ENCODE results near the gene ANO2.
"Not testable (repeated sequence)": the region's sequence is repeated elsewhere in the genome, so short reads cannot be mapped to it uniquely, and the experiment has no call there.

Gene ANO2

DNA sequence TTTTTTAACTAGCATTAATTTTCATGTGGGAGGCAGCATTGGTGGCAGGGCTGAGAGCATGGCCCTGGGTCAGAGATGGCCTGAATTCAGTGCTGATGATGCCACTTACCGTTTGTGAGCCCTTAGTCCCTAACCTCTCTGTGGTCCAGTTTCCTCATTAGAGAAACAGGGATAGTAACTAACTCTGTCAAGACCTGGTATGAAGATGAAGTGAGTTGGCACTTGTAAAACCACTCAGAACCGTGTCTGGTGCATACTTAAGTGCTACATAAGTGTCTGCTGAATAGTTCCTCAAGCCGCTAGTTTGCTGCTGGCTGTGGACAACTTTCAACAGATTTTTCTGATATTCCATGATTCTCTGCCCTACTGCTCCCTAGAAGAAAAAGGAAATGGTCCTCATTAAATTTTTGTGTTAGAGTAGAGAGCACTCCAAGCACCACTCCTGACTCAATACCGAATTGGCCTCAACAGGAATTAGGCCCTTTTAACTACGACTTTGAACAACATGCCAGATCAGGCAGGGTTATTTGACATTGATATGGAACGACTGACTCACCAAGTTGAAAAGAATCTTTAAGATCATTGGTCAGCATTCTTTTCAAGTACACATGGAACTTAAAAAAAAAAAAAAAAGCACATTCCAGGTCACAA, 250.2 kb downstream of the ANO2 start:
- Histone ChIP-seq H3K27me3 (ENCODE audit: control insufficient read depth, insufficient read depth, low read length) (no peaks in the 10 kb centered on the region), H3K9me3 (ENCODE audit: control insufficient read depth, insufficient read depth, low read depth, low read length) (peaks cover 10% of the 10 kb centered on the region), H3K4me3 (ENCODE audit: low read depth, low read length) (no peak overlapping the region), H3K36me3 (ENCODE audit: control insufficient read depth, insufficient read depth, low read length) (no peaks in the 10 kb centered on the region), H3K4me1 (ENCODE audit: control insufficient read depth, insufficient read depth, low read length) (no peaks in the 10 kb centered on the region), H3K27ac (ENCODE audit: low read depth, low read length) (no peak overlapping the region), H3K9ac (ENCODE audit: low read length) (no peak overlapping the region)

DNA sequence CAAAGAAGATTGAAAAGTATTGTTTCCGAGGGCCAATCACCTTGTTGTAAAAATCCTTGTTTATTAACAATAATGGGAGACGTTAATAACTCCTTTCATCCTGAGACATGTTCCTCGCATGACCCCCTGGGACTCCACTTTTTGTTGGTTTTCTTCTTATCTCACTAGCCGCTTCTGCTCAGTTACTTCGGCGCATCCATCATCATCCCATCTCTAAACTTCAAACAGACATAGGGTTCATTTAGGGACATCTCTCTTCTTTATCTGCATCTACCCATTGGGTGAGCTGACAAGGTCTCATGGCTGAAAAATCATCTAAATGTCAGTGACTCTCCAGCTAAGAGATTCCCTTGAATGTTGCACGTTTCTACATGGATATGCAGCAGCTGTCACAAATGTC, 252.2 kb downstream of the ANO2 start:
- H3K27ac ChIP-seq (ENCODE audit: low read depth, low read length): no peak overlapping the region
- H3K36me3 ChIP-seq (ENCODE audit: control insufficient read depth, insufficient read depth, low read length): no peaks in the 10 kb centered on the region
- no peaks in the 10 kb centered on the region for H3K4me1 ChIP-seq (ENCODE audit: control insufficient read depth, insufficient read depth, low read length)
- H3K27me3 ChIP-seq (ENCODE audit: control insufficient read depth, insufficient read depth, low read length): no peaks in the 10 kb centered on the region
- no peak overlapping the region for H3K9ac ChIP-seq (ENCODE audit: low read length)
- H3K4me3 ChIP-seq (ENCODE audit: low read depth, low read length): no peak overlapping the region
- H3K9me3 ChIP-seq (ENCODE audit: control insufficient read depth, insufficient read depth, low read depth, low read length): peaks cover 8% of the 10 kb centered on the region

DNA sequence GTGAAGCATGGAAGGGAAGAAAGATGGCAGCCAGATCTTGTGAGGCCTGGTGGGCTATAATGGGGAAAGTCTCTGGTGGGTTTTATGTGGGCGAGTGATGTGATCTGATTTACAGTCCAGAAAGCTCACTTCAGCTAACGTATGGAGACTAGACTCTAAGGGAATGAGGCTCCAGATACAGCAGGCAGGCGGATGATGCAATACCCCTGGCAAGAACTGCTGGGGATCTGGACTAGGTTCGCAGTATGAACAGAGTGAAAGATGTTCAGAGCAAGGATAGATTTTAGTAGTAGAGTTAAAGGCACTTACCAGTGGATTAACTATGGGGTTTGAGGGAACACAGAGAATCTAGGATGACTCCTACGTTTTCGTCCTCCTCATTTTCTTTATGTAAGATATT, 253.1 kb downstream of the ANO2 start:
- no peaks in the 10 kb centered on the region for H3K27me3 ChIP-seq (ENCODE audit: control insufficient read depth, insufficient read depth, low read length)

DNA sequence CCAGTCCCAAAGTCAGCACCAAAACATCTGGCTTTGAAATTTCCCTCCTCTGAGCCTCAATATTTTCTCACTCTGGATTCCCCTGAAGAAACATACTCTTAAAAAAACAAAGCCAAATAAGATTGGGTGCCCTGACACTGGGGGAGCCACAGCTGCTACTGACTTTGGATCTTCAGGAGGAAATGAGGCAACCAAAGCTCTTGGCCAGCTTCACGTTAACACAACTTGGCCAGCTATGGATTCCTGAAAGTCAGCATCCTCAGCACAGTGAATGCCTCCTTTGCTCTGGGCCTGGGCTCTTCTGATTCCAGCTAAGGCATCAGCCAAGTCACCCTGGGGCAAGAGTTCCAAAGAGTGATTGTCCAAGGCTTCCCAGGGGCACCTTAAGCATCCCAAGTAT, 254.8 kb downstream of the ANO2 start:
- no peak overlapping the region for H3K4me3 ChIP-seq (ENCODE audit: low read depth, low read length)
- H3K9ac ChIP-seq (ENCODE audit: low read length): no peak overlapping the region
- H3K27ac ChIP-seq (ENCODE audit: low read depth, low read length): no peak overlapping the region
- H3K4me1 ChIP-seq (ENCODE audit: control insufficient read depth, insufficient read depth, low read length): no peaks in the 10 kb centered on the region
- H3K36me3 ChIP-seq (ENCODE audit: control insufficient read depth, insufficient read depth, low read length): no peaks in the 10 kb centered on the region
- H3K9me3 ChIP-seq (ENCODE audit: control insufficient read depth, insufficient read depth, low read depth, low read length): peaks cover 3% of the 10 kb centered on the region; the same call in 1 of the 2 replicates
- no peaks in the 10 kb centered on the region for H3K27me3 ChIP-seq (ENCODE audit: control insufficient read depth, insufficient read depth, low read length)

More for the DNA sequence above, 253.1 kb downstream of the ANO2 start:
- Histone ChIP-seq H3K4me3 (ENCODE audit: low read depth, low read length) (no peak overlapping the region), H3K27ac (ENCODE audit: low read depth, low read length) (no peak overlapping the region), H3K9ac (ENCODE audit: low read length) (no peak overlapping the region), H3K4me1 (ENCODE audit: control insufficient read depth, insufficient read depth, low read length) (no peaks in the 10 kb centered on the region), H3K9me3 (ENCODE audit: control insufficient read depth, insufficient read depth, low read depth, low read length) (peaks cover 3% of the 10 kb centered on the region; the same call in 1 of the 2 replicates), H3K36me3 (ENCODE audit: control insufficient read depth, insufficient read depth, low read length) (no peaks in the 10 kb centered on the region)

DNA sequence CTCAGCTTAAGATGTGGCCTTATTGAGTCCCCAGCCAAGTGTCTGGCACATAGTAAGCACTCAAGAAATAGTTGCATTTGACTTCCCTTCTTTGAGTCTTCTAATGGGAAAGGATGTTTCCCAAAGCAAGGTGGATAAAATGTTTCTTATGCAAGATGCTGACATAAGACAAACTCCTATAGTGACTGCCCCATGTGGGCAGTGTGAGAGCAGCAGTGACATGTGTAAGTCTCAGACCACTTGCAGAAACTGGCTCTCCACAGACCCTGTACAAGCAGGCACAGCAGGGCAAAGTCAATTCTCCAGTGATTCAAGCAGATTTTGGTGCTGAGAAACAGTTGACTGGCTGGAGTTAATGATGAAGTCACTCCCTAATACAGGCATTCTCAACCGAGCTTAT, 255.3 kb downstream of the ANO2 start:
- no peak overlapping the region for H3K9ac ChIP-seq (ENCODE audit: low read length)
- H3K4me1 ChIP-seq (ENCODE audit: control insufficient read depth, insufficient read depth, low read length): no peaks in the 10 kb centered on the region
- H3K36me3 ChIP-seq (ENCODE audit: control insufficient read depth, insufficient read depth, low read length): no peaks in the 10 kb centered on the region
- no peaks in the 10 kb centered on the region for H3K27me3 ChIP-seq (ENCODE audit: control insufficient read depth, insufficient read depth, low read length)
- no peak overlapping the region for H3K4me3 ChIP-seq (ENCODE audit: low read depth, low read length)
- peaks cover 3% of the 10 kb centered on the region; the same call in 1 of the 2 replicates for H3K9me3 ChIP-seq (ENCODE audit: control insufficient read depth, insufficient read depth, low read depth, low read length)
- no peak overlapping the region for H3K27ac ChIP-seq (ENCODE audit: low read depth, low read length)

DNA sequence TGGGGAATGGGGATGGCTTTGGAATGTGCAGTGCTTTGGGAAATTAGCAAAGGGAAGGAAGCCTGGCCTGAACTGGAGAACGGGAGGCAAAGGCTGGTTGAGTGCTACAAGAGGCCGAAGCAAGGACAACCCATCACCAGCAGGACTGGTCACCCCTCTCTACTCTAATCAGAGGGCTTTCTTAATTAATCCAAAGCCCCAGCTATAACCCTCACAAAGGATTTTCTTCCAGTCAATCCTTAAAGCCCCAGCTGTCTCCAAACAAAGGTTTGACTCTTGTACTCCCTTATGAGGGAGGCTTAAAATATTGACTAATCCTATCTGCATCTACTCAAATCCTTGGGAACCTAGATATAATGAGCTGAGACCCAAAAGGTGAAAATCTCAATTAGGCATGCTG, 256.8 kb downstream of the ANO2 start:
- no peak overlapping the region for H3K27ac ChIP-seq (ENCODE audit: low read depth, low read length)
- H3K9me3 ChIP-seq (ENCODE audit: control insufficient read depth, insufficient read depth, low read depth, low read length): no peaks in the 10 kb centered on the region
- no peaks in the 10 kb centered on the region for H3K4me1 ChIP-seq (ENCODE audit: control insufficient read depth, insufficient read depth, low read length)
- H3K9ac ChIP-seq (ENCODE audit: low read length): no peak overlapping the region
- H3K4me3 ChIP-seq (ENCODE audit: low read depth, low read length): no peak overlapping the region
- H3K27me3 ChIP-seq (ENCODE audit: control insufficient read depth, insufficient read depth, low read length): peaks cover 6% of the 10 kb centered on the region; the same call in 1 of the 2 replicates
- H3K36me3 ChIP-seq (ENCODE audit: control insufficient read depth, insufficient read depth, low read length): no peaks in the 10 kb centered on the region

DNA sequence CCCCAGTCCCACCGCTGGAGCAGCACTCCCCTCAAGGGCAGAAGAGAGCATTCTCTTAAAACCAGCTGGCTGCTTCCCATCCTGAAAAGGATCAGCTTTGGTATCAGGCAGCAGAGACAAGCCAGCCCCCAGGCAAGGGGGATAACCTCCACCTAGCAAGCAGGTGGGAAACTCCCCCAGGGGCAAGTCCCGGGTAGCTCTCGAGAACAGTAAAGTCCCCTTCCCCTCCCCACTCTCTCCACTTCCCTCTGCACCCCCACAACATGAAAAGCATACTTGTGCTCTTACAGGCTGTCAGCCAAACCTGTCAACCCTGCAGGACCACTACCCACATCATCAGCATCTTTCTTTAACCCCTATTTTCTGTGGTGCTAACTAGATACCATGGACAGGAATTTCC, 259.1 kb downstream of the ANO2 start:
- no peaks in the 10 kb centered on the region for H3K4me1 ChIP-seq (ENCODE audit: control insufficient read depth, insufficient read depth, low read length)
- H3K4me3 ChIP-seq (ENCODE audit: low read depth, low read length): no peak overlapping the region
- no peak overlapping the region for H3K27ac ChIP-seq (ENCODE audit: low read depth, low read length)
- no peaks in the 10 kb centered on the region for H3K36me3 ChIP-seq (ENCODE audit: control insufficient read depth, insufficient read depth, low read length)
- no peaks in the 10 kb centered on the region for H3K9me3 ChIP-seq (ENCODE audit: control insufficient read depth, insufficient read depth, low read depth, low read length)
- H3K9ac ChIP-seq (ENCODE audit: low read length): no peak overlapping the region
- H3K27me3 ChIP-seq (ENCODE audit: control insufficient read depth, insufficient read depth, low read length): peaks cover 14% of the 10 kb centered on the region; the same call in 1 of the 2 replicates

DNA sequence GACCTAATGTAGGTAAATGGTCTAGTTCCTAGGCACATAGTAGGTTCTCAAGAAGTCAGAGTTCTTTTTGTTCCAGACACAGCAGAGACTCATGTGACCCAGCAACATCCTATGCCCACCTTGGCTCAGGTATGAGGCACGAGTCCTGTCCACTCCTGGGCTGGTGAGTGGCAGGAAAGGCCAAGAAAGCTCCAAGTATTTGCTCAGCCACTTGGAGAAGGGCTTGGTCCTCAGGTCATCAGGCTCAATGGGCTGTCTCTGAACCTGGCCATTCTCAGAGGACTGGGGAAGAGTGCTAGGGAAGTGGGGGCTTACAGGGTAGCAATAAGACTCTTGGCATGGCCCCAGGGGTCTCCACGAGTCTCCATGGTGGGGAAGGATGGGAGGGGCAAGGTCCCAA, 260.1 kb downstream of the ANO2 start:
- H3K4me3 ChIP-seq (ENCODE audit: low read depth, low read length): no peak overlapping the region
- H3K36me3 ChIP-seq (ENCODE audit: control insufficient read depth, insufficient read depth, low read length): no peaks in the 10 kb centered on the region
- H3K27me3 ChIP-seq (ENCODE audit: control insufficient read depth, insufficient read depth, low read length): peaks cover 14% of the 10 kb centered on the region; the same call in 1 of the 2 replicates
- H3K9me3 ChIP-seq (ENCODE audit: control insufficient read depth, insufficient read depth, low read depth, low read length): no peaks in the 10 kb centered on the region
- no peak overlapping the region for H3K27ac ChIP-seq (ENCODE audit: low read depth, low read length)
- H3K4me1 ChIP-seq (ENCODE audit: control insufficient read depth, insufficient read depth, low read length): no peaks in the 10 kb centered on the region
- no peak overlapping the region for H3K9ac ChIP-seq (ENCODE audit: low read length)

DNA sequence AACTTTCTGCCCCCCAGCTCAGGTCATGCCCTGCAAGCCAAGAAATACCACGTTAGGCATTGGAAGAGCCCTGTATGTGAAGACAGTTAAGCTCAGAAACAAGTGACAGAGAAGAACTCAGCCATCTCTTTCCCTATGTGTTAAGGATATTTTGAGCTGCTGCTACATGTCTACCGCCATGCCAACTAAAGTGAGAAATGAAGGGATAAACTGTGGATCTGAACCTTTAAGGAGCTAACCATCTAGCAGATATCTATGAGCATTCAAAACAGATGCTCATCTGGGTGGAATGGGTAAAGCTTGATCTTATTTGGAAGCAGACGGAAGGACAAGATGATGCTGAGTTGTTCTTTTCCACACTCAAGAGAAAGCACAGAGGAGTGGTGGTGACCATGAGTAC, 262.5 kb downstream of the ANO2 start:
- Histone ChIP-seq H3K27ac (ENCODE audit: low read depth, low read length) (no peak overlapping the region), H3K27me3 (ENCODE audit: control insufficient read depth, insufficient read depth, low read length) (peaks cover 14% of the 10 kb centered on the region; the same call in 1 of the 2 replicates), H3K4me1 (ENCODE audit: control insufficient read depth, insufficient read depth, low read length) (no peaks in the 10 kb centered on the region), H3K9ac (ENCODE audit: low read length) (no peak overlapping the region), H3K9me3 (ENCODE audit: control insufficient read depth, insufficient read depth, low read depth, low read length) (no peaks in the 10 kb centered on the region), H3K36me3 (ENCODE audit: control insufficient read depth, insufficient read depth, low read length) (no peaks in the 10 kb centered on the region), H3K4me3 (ENCODE audit: low read depth, low read length) (no peak overlapping the region)

DNA sequence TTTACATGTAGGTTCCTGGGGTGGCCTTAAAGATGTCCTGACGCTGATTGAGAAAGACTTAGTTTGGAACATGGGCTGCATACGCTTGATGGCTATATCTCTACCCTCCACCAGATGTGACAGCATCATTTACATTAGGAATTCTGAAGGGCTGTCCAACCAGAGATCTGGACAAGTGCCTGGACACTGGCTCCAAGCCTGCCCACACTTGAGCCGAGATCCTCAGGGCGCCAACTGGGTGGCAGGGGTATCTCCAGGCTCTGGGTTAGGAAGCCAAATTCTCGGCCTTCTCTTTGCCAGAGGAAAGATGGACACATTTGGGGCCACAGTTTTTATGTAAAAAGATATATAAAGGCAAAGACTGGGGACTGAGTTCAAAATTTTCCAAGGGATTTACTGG, 266.9 kb downstream of the ANO2 start:
- H3K4me3 ChIP-seq (ENCODE audit: low read depth, low read length): no peak overlapping the region
- no peaks in the 10 kb centered on the region for H3K9me3 ChIP-seq (ENCODE audit: control insufficient read depth, insufficient read depth, low read depth, low read length)
- no peaks in the 10 kb centered on the region for H3K36me3 ChIP-seq (ENCODE audit: control insufficient read depth, insufficient read depth, low read length)
- H3K4me1 ChIP-seq (ENCODE audit: control insufficient read depth, insufficient read depth, low read length): no peaks in the 10 kb centered on the region
- H3K27ac ChIP-seq (ENCODE audit: low read depth, low read length): no peak overlapping the region
- peaks cover 8% of the 10 kb centered on the region; the same call in 1 of the 2 replicates for H3K27me3 ChIP-seq (ENCODE audit: control insufficient read depth, insufficient read depth, low read length)
- no peak overlapping the region for H3K9ac ChIP-seq (ENCODE audit: low read length)

DNA sequence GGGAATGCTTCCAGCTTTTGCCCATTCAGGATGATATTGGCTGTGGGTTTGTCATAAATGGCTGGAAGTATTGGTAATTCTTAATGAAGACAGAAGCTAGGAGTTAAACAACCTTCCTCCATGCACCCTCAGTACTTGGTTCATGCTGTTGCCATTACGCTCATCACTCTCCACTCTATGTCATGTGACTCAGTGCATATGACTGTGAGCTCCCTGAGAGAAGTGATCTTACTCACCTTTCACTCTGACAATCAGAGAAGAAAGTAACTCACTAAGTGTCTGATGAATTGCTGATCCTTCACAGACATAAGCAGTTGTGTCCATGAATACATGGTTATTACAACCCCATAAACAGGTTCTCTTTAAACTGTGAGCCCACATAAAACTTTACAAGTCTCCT, 275.4 kb downstream of the ANO2 start:
- not testable (repeated sequence) for H3K27ac ChIP-seq (ENCODE audit: low read depth, low read length); H3K4me3 ChIP-seq (ENCODE audit: low read depth, low read length); H3K9me3 ChIP-seq (ENCODE audit: control insufficient read depth, insufficient read depth, low read depth, low read length); H3K9ac ChIP-seq (ENCODE audit: low read length); H3K27me3 ChIP-seq (ENCODE audit: control insufficient read depth, insufficient read depth, low read length); H3K4me1 ChIP-seq (ENCODE audit: control insufficient read depth, insufficient read depth, low read length); H3K36me3 ChIP-seq (ENCODE audit: control insufficient read depth, insufficient read depth, low read length)

Data from HUES6 (cell line).